ENCODE measurements around the gene ALDH5A1. TPM values are rescaled to one million over a fixed set of nuclear protein-coding genes. Genes with fewer than 3 reads are reported as not detected.

The ALDH5A1 gene
- total RNA-seq, 4 donors from 2014 or later = 7.8 to 12.0 (median 11.5) TPM

GRCh38 chr6:24500683-24501082 lies 5.9 kb downstream of the ALDH5A1 start:
- Histone ChIP-seq H3K9me3 (no peaks in the 10 kb centered on the region), H3K27ac (no peak overlapping the region), H3K4me3 (no peak overlapping the region), H3K36me3 (peaks cover 0 to 44% (median 0%) of the 10 kb centered on the region in 3 donors), H3K4me1 (peaks cover 0 to 7% (median 2%) of the 10 kb centered on the region in 4 donors), H3K27me3 (no peaks in the 10 kb centered on the region)
- no peak for DNase-seq (ENCODE audit: low spot score in 2 of 2)
- no peak for TF ChIP-seq EP300 (IDR thresholded peaks at IDR 0.05)
- TF ChIP-seq CTCF (IDR thresholded peaks at IDR 0.05) = no peak
- TF ChIP-seq POLR2A (IDR thresholded peaks at IDR 0.05) = no peak
- 87 to 89% methylated on average over 3 of the region's 3 CpGs for WGBS, 2 donors

GRCh38 chr6:24501374-24501773 lies 6.6 kb downstream of the ALDH5A1 start:
- 70 to 85% methylated on average over 2 of the region's 2 CpGs for WGBS, 2 donors
- H3K9me3 ChIP-seq = no peaks in the 10 kb centered on the region
- TF ChIP-seq CTCF (IDR thresholded peaks at IDR 0.05) (no peak), POLR2A (IDR thresholded peaks at IDR 0.05) (no peak), EP300 (IDR thresholded peaks at IDR 0.05) (no peak)
- no peak overlapping the region for H3K4me3 ChIP-seq
- H3K27ac ChIP-seq = no peak overlapping the region
- DNase-seq (ENCODE audit: low spot score in 2 of 2) = no peak
- H3K4me1 ChIP-seq = peaks cover 0 to under 1% (median 0%) of the 10 kb centered on the region in 4 donors
- H3K36me3 ChIP-seq = peaks cover 0 to 48% (median 0%) of the 10 kb centered on the region in 3 donors
- no peaks in the 10 kb centered on the region for H3K27me3 ChIP-seq

GRCh38 chr6:24501914-24502313 lies 7.1 kb downstream of the ALDH5A1 start:
- peaks cover 0 to 51% (median 0%) of the 10 kb centered on the region in 3 donors for H3K36me3 ChIP-seq

GRCh38 chr6:24504287-24504648 lies 9.5 kb downstream of the ALDH5A1 start:
- no peak overlapping the region for H3K27ac ChIP-seq
- H3K27me3 ChIP-seq = no peaks in the 10 kb centered on the region
- H3K9me3 ChIP-seq = peaks cover 0 to 3% (median 0%) of the 10 kb centered on the region in 4 donors
- TF ChIP-seq POLR2A (IDR thresholded peaks at IDR 0.05) (no peak), EP300 (IDR thresholded peaks at IDR 0.05) (no peak), CTCF (IDR thresholded peaks at IDR 0.05) (no peak)
- 92 to 100% methylated on average over 1 of the region's 1 CpG for WGBS, 2 donors
- H3K4me3 ChIP-seq = no peak overlapping the region
- no peaks in the 10 kb centered on the region for H3K4me1 ChIP-seq
- H3K36me3 ChIP-seq = peaks cover 0 to 58% (median 0%) of the 10 kb centered on the region in 3 donors
- no peak for DNase-seq (ENCODE audit: low spot score in 2 of 2)

More at GRCh38 chr6:24501914-24502313, 7.1 kb downstream of the ALDH5A1 start:
- Histone ChIP-seq H3K9me3 (no peaks in the 10 kb centered on the region), H3K4me3 (no peak overlapping the region), H3K4me1 (no peaks in the 10 kb centered on the region), H3K27ac (no peak overlapping the region), H3K27me3 (no peaks in the 10 kb centered on the region)
- no peak for DNase-seq (ENCODE audit: low spot score in 2 of 2)
- TF ChIP-seq POLR2A (IDR thresholded peaks at IDR 0.05) = no peak
- TF ChIP-seq EP300 (IDR thresholded peaks at IDR 0.05) = no peak
- TF ChIP-seq CTCF (IDR thresholded peaks at IDR 0.05) = no peak

GRCh38 chr6:24504649-24505586 lies 10.1 kb downstream of the ALDH5A1 start:
- H3K4me3 ChIP-seq = no peak overlapping the region
- DNase-seq (ENCODE audit: low spot score in 2 of 2) = no peak
- TF ChIP-seq EP300 (IDR thresholded peaks at IDR 0.05) = no peak
- TF ChIP-seq POLR2A (IDR thresholded peaks at IDR 0.05) = no peak
- TF ChIP-seq CTCF (IDR thresholded peaks at IDR 0.05) = no peak
- H3K9me3 ChIP-seq = peaks cover 0 to 3% (median 0%) of the 10 kb centered on the region in 4 donors
- no peaks in the 10 kb centered on the region for H3K4me1 ChIP-seq
- WGBS, 2 donors = 87 to 88% methylated on average over 14 of the region's 14 CpGs
- peaks cover 0 to 58% (median 0%) of the 10 kb centered on the region in 3 donors for H3K36me3 ChIP-seq
- no peaks in the 10 kb centered on the region for H3K27me3 ChIP-seq
- no peak overlapping the region for H3K27ac ChIP-seq

Measured in tibial nerve (tissue), 4 donors.